GM19395 (cell line): Measurements from ENCODE around the gene PIWIL4.
A peak's percentile ranks its signal among the peaks of the same experiment; 100 is the strongest.
"Not testable (repeated sequence)": the region's sequence is repeated elsewhere in the genome, so short reads cannot be mapped to it uniquely, and the experiment has no call there.

ENCODE experiments used
- ATAC-seq: cut with Tn5 transposase; IDR thresholded peaks from one replicate; pipeline ENCODE4 v1.9.1; 2021; ENCODE audit warnings: mild to moderate bottlenecking, moderate library complexity; ENCODE audit not compliant: unreplicated experiment

The PIWIL4 gene

GRCh38 chr11:94583866-94584500, 16.8 kb downstream of the PIWIL4 start:
- ATAC-seq: peak; percentile 45

DNA sequence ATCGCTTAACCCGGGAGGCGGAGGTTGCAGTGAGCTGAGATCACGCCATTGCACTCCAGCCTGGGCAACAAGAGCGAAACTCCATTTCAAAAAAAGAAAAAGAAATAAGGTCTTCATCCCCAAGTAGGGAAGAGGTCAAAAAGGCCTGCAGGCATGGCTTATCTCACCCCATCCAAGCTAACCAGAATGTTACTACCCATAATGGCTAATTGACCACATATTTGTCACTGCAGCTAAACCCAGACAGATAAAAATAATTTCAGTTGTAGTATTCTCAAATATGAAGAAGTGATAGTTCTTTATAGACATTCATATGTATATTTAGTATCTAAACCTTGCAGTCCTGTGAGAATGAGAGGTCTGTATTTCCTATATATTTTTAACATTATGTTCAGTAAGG, 17.8 kb downstream of the PIWIL4 start:
- ATAC-seq: no peak

DNA sequence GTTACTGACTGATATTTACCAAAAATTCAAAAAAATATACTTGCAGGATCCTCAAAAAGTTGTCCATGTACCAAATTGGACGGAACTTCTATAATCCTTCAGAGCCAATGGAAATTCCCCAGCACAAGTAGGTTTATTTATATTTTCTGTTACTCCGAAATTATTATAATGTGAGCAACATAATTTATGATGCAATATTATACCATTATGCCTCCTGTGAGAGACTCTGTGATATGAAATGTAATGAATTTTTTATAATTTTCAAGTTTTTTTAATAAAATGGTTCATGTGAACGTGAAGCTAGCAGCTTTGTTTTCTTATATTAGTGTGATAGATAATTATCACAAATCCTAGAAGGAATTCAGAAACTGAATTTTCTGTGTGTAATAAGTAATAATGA, 18.2 kb downstream of the PIWIL4 start:
- no peak for ATAC-seq

- ATAC-seq: no peak
Observed at GRCh38 chr11:94586546-94586945, 19.4 kb downstream of the PIWIL4 start.

DNA sequence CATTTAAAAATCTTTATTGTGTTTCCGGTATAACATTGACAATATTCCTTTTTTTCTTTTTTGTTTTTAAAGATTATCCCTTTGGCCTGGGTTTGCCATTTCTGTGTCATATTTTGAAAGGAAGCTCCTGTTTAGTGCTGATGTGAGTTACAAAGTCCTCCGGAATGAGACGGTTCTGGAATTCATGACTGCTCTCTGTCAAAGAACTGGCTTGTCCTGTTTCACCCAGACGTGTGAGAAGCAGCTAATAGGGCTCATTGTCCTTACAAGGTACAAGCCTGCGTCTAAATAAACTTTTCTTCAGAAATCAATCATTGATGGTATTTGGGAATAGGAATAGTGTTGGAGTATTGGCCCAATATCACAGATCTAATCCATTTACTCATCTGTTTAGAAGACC, 19.8 kb downstream of the PIWIL4 start:
- no peak for ATAC-seq

- no peak for ATAC-seq
Observed at GRCh38 chr11:94588366-94588942, 21.3 kb downstream of the PIWIL4 start.

DNA sequence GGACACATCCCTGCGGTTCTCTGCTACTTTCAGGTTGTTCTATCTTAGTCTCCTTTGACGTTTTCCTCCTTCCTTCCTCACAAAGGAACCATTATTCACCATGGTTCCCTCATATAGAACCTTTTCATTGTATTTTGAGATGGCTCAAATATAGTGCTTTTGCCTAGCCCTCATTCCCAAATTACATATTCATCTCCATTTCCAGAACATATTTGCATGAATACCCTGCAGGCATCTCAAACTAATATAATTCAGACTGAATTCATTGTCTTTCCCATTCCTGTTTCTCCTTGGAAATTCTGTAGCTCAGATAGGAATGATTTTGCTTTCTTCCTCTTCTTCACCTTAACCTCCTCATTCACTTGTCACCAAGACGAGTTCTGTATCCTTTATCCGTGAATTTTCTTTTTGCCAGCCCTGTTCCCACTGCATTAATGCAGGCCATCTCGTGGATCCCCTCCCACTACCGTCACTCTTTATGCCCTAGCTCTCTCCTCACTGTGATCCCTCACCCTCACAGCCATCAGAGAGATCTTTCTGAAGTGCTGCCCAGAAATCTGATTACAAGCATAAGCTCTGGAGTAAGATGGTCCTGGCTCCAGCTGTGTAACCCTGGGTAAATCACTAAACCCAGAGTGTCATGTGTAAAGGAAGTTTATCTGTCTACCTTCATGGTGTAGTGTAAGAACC, 23.3 kb downstream of the PIWIL4 start:
- ATAC-seq: no peak

DNA sequence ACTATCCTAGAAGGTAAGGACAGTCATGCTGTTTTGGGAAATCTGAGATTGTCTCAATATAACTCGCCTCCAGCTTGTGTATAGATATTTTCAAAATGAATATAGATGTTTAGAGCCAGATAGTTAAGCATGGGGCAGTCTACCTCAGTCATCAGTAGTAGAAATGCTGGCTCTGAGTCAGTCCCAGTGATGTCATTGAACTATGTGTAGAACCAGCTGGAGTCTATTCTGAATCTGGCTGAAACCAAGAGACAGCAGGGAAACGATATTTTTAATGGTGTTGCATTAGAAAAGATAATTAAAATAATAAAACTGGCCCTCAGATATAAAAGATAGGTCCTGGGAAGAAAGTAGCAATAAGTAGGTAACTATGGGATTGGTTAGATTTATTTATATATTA, 25.9 kb downstream of the PIWIL4 start:
- peak; percentile 85 for ATAC-seq

GRCh38 chr11:94595076-94595475, 27.9 kb downstream of the PIWIL4 start:
- ATAC-seq: peak; percentile 73

DNA sequence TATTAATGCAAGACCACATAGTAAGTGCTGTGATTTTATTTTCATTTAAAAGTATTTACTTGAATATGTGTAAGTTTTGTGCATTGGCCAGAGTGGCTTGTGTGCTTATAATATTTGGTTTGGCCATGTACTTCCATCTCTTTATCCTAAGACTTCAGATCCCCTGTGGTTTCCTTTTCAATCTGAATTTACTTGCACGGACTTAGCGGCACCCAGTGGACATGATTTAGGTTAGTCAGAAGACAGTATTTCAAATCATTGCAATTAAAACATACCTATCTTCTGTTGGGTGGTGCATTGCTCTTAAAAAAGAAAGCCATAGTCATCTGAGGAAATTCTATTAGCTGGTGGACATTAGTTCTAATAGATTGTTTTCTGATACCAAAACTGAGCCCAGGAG, 30.7 kb downstream of the PIWIL4 start:
- ATAC-seq: no peak

GRCh38 chr11:94599510-94599909, 32.3 kb downstream of the PIWIL4 start:
- no peak for ATAC-seq

DNA sequence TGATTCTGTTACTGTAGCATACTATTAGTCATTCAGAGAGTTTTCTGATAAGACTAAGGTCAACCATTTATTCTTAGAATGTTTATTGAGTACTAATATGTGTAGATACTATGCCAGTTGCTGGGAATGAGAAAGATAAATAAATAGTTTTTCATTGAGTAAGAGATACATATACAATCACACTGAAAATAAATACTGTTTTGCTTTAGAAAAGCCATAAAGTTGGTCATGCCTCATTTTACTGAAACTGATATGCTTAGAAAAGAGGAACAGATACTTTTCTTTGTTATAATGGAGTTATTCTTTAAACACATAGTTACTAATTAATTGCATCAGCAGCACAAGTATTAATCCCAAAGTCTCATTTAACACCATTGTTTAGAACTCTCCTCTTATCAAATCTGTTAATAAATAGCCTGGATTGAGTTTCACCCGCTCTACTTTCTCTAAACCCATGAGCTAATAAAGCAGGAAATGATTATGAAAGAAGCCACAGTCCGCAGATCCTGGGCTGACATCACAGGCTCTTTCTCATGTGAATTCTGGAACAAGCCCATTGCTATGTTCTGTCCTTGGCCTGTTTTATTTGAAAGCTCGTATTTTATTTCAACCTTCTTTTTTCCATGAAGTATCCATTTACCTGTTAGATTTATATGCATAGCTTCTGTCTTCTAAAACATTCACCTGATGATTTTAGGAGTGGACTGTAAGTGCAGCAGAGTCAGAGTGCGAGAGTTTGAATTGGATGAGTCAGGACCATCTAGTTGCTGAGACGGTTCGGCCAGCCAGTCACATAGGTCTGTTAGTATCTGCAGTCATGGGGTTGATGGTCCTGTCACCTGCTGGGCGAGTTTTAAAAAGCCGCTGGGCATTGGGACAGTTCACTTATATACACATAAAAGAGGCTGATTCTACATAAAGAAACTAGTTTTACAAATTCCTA, 35.5 kb downstream of the PIWIL4 start:
- peak; percentile 91 for ATAC-seq

DNA sequence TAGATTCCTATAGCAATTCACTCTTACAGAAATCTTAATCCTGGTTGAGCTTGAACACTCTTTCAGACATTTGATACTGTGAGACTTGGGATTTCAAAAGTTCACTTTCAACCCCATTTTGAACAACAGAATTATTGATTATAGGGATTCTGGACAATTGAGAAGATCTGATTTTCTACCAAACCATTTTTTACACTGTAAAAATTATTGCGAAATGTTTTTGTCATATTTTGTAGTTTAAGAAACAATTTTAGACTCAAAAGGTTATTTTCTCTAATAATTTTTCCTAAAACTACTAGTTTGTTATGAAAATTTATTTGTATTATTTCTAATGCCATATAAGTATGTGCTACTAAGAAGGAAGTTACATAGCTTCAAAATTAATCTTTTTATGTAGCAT, 36.4 kb downstream of the PIWIL4 start:
- ATAC-seq: no peak

- ATAC-seq: no peak
Observed at GRCh38 chr11:94604482-94604881, 37.3 kb downstream of the PIWIL4 start.

GRCh38 chr11:94613120-94613519, 46.0 kb downstream of the PIWIL4 start:
- ATAC-seq: no peak

GRCh38 chr11:94623120-94623735, 56.1 kb downstream of the PIWIL4 start:
- ATAC-seq: peak; percentile 96

DNA sequence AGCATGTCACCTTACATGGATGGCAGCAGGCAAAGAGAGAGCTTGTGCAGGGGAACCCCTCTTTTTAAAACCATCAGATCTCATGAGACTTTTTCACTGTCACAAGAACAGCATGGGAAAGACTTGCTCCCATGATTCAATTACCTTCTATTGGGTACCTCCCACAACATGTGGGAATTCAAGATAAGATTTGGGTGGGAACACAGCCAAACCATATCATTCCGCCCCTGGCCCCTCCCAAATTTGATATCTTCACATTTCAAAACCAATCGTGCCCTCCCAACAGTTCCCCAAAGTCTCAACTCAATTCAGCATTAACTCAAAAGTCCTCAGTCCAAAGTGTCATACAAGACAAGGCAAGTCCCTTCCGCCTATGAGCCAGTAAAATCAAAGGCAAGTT, 58.3 kb downstream of the PIWIL4 start:
- not testable (repeated sequence) for ATAC-seq

GRCh38 chr11:94627003-94627560, 59.9 kb downstream of the PIWIL4 start:
- ATAC-seq: not testable (repeated sequence)

- no peak for ATAC-seq
Observed at GRCh38 chr11:94629741-94630140, 62.6 kb downstream of the PIWIL4 start.

DNA sequence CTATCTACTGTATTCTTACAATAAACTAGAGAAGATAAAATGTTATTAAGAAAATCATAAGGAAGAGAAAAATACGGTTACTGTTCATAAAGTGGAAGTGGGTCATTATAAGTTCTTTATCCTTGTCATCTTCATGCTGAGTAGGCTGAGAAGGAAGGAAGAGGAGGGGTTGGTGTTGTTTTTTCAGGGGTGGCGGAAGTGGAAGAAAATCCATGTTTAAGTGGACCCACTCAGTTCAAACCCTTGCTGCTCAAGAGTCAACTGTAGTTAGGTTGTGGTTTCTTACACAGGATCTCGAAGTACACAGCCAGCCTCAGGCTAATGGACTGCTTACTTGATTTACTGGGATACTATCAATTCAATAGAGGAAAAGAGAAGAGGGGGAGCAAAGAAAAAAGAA, 63.1 kb downstream of the PIWIL4 start:
- no peak for ATAC-seq

DNA sequence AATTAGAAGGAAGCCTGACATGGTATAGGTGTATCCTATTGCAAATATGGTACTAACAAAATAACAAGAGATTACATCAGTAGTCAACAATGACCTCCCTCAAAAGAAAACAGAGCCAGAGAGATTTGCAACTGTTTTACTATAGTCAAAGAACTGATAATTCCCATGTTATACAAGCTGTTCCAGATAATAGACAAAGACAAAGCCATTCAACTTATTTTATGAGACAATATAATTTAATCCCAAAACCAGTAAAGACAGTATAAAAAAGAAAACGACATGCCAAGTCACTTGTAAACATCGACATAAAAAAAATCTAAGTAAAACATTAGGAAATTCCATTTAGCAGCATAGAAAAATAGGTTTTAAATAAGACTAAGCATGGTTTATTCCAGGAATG, 65.2 kb downstream of the PIWIL4 start:
- ATAC-seq: no peak
